GM21717 (cell line): Measurements from ENCODE around the gene LPO.

Source experiments
- ATAC-seq: cut with Tn5 transposase; IDR thresholded peaks from one replicate; pipeline ENCODE4 v1.9.1; 2021; ENCODE audit warnings: mild to moderate bottlenecking, moderate library complexity; ENCODE audit not compliant: unreplicated experiment

LPO gene

DNA sequence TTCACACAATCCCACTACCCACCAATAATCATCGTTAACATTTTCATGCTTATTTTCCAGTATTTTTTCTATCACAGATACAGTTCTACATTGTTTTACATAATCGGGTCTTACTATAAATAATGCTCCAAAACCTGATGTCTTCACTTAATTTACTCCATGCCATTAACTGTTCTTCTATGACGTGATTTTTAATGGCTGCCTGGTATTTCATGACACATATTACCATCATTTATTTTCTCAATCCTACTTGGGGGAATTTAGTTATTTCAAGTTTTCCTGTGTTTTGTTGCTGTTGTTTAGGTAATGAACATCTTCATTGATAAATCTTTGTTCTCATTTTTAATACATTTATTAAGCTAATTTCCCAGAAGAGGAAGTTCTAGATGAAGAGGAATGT is 14.7 kb downstream of the LPO start:
- no peak for ATAC-seq

DNA sequence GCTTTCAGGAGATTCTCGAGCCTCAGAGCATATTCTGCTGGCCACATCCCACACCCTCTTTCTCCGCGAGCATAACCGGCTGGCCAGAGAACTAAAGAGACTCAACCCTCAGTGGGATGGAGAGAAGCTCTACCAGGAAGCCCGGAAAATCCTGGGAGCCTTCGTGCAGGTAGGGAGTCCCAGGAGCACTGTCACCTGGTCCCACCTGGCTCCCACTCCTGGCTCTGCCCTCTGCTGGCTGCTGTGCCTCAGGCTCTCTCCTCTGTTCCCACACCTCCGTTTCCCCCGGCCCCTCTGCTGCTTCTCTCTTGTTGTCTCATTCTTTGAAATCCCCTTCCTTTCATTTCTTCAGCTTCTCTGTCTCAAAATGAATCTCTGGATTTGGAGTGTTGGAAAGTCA is 16.4 kb downstream of the LPO start:
- no peak for ATAC-seq

DNA sequence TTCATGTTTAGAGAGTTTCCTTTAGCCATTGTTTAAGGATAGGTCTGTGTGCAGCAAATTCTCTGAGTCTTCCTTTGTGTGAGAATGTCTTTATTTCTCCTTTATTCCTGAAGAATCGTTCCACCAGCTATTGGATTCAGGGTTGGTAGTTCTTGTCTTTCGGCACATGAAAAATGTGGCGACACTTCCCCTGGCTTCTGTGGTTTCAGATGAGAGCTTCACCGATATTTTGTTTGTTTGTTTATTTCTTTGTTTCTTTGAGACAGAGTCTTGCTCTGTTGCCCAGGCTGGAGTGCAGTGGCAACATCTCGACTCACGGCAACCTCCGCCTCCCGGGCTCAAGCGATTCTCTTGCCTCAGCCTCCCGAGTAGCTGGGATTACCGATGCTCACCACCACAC is 23.8 kb downstream of the LPO start:
- no peak for ATAC-seq

DNA sequence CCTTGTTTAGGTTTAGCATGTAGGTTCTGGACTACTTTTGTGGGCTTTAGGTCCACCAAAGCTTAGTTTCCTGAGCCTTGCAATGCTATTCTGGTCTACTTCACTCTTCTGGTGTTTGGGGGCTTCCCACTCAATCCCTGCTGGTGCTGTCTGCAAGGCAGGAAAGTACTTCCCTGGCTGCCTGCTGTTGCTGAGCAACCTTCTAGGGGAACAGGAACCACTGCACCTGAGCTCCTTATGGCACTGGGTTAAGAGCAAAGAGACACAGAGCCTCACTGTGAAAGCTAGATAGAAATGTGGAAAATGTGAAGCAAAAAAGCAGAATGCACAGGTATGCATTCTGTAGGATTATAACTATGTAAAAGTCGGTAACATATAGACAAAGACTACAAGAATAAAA is 25.4 kb downstream of the LPO start:
- ATAC-seq: no peak

DNA sequence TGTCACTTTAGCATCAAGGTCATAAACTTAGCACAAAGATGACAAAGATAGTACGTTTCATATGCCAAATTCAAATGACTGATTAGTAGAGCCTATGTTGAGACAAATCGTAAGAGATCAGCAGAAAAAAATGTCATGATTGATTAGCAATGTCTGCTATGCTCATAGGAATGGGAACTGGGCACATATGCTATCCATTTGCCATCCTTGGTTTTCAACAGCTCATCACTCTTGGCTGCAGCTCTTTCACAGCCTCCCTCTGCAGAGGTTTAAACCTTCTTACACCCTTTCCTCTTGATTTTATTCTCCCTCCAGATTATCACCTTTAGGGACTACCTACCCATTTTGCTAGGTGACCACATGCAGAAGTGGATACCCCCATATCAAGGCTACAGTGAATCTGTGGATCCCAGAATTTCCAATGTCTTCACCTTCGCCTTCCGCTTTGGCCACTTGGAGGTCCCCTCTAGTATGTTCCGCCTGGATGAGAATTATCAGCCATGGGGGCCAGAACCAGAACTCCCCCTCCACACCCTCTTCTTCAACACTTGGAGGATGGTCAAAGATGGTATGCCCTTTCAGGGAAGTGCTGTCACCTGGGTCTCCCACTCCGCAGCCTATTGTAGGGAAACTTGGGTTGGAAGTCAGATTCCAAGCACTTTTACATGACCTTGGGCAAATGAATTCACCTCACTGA is 26.2 kb downstream of the LPO start:
- ATAC-seq: no peak

DNA sequence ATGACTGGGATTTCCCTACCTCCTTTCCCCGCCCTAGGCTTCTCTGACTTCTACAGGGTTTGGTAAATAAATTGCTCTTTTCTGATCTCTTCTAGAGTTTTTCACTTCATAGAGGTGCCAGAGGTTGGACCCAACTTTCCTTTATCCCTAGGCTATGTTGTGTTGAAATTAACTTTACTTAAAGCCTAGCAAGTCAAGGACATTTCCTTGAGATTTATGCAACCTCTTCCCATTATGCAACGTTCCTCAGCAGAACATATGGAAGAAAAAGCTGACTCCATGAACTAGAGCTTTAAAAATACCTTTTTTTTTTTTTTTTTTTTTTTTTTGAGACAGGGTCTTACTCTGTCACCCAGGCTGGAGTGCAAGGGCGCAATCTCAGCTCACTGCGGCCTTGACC is 26.9 kb downstream of the LPO start:
- ATAC-seq: no peak

DNA sequence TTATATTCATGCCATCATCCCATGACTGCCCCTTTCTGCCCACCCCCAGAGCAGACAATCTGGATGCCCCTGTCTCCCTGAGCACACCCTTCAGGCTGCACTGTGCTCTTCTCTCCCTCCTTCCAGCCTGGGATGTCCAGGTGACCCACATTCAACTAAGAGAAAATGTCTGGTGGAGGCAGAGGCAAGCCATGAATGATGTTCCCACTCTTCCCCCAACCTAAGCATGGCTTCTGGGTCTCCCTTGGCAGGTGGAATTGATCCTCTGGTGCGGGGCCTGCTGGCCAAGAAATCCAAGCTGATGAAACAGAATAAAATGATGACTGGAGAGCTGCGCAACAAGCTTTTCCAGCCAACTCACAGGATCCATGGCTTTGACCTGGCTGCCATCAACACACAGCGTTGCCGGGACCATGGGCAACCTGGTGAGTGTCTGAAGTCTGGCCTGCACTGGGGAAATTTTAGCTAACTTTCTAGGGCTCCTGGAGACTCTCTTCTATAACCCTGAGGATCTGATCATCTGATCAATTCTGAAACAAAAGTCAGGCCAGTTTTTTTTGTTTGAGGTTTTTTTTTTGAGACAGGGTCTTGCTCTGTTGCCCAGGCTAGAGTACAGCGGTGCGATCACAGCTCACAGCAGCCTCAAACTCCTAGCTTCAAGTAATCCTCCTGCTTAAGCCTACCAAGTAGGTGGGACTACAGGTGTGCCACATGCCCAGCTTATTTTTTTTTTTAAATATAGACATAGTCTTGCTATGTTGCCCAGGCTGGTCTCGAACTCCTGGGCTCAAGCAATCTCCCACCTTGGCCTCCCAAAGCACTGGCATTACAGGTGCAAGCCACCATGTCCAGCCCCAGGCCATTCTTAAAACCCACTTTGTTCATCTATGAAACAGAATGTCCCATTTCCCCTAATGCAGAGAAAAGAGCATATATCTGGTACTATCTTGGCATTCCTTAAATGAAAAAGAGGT is 27.8 kb downstream of the LPO start:
- no peak for ATAC-seq

DNA sequence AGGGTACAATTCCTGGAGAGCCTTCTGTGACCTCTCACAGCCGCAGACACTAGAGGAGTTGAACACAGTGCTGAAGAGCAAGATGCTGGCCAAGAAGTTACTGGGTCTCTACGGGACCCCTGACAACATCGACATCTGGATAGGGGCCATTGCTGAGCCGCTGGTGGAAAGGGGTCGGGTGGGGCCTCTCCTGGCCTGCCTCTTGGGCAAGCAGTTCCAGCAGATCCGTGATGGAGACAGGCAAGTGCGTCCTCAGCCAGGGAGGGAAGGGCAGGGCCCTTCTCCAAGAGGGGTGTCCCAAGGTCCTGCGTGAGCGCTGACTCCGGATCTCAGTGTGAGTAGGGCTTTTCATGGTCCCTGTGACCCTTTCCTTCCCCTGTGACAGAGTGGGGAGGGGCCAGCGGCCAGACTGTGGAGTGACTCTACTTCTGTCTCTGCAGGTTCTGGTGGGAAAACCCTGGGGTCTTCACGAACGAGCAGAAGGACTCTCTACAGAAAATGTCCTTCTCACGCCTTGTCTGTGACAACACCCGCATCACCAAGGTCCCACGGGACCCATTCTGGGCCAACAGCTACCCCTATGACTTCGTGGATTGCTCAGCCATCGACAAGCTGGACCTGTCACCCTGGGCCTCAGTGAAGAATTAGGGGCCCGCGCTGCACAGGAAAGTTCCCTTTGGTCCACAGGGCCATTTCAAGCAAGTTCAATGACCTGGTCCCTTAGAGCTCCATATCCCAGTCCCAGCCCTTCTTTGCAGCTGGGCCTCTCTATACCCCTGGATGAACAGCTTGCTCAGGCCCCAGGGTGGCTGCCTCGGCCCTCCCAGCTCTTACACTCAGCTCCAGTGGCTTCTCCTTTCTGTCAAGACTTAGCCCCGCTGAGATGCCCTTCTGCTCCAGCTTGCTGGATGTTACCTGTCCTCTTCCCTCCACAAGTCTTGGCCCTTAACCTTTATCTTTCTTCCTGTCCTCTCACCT is 29.3 kb downstream of the LPO start:
- ATAC-seq: no peak

DNA sequence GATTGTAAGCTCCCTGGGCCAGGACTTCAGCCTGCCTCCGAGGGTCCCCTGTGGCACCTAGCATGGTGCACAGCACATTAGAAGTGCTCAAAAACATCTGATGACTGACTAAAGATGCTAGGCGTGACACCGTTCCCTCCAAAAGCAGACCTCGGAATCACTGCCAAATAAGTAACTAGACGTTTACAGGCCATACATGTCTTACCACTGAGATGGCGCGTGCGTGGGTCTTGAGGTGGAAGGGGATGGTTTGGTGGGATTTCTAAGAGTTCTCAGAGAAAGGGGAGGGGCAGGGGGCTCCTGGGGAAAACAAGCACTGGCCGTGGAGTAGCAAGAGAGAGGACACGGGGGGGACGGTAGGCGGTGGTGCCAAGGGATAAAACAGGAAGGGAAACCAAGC is 29.9 kb downstream of the LPO start:
- ATAC-seq: no peak

DNA sequence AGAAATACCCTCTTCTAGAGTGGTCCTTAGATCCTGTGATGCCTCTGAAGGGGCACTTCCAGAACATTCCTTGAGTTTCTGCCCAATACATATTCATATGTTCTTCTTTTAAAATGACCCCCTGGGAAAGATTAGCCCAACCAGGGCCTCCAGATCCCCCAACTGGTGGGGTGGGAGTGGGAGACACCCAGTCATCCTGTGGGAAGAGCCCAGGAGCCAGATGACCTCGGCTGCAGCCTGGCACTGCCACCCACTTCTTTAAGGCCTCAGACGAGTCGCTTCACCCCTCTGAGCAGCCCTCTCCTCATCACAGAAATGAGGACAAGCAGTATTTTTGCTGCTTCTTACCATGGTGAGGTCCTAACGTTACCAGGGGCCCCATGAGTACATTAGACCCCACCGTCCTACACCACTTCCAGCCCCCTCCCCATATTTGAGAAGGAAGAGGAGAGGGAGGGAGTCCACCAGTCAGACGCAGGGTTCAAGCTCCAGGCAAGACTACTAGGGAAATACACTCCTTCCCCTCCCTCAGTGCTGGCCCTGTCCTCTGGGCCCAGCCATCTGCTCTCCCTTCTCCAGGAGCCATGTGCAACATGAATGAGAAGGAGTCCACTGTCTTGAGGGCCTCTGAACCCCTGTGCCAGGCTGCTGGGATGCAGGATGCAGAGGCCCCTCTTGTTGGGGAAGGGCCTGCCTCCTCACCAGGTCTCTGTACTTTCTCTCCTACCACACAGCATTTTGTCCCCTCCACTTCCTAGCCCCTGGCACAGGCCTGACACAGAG is 30.6 kb downstream of the LPO start:
- ATAC-seq: no peak

DNA sequence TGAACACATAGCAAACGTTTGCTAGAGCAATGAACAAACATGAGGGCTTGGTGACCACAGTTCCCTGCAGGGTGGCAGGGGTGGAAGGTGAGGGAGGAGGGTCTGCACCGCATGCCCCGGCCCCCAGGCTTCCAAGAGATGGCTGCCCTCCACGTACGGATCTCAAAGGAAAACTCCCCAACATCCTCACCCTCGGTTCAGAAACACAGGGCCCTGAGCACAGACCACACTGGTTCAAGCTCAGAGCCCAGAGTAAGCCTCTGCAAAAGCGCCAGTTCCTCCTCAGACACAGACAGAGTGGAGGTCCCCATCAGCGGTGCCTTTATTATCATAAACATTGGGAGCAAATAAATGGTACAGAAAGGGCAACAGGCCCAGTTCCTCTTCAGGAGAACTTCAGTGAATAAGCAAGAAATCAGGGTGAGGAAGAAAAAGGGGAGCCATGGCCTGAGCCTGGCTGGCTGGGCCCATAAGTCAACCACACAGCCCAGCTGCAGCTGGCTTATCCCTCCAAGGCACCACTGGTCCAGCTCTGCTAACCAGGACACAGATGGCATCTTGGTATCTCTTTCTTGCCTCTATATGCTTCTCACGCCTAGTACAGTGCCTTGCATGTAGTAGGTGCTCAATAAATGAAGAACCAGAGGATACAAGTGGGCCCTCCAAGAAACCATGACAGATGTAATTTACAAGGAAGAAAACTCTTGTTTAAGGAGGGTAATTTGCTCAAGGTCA is 31.3 kb downstream of the LPO start:
- ATAC-seq: no peak

DNA sequence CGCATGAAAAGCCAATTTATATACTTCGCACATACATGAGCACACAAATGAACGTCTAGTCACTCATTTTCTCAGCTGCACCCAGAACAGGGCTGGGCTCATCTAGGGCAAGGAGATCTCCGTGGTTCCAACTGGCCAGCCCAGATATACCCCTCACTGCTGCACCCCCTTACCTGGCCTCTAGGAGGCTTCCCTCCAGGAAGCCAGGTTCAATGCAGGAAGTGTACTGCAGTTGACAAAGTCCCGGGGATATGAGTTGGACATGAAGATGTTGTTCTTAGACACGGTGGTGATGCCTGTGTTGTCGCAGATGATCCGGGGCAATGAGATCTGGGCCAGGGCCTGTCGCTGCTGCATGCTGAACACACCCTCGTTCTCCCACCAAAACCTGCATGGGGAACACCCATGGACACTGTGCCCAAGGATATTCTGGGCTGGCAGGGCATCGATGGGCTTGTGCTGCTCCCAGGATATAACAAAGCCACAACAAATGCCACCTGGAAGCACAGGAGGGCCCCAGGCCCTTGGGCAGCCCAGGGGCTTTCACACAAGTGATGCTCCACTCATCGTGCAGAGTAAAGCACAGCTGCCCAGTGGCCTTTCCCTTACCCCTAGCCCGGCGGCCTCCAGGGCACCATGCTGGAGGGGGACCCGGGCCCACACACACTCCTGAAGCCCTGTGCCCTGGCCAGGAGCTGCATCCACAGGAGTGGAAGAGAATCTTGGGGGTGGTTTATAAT is 32.3 kb downstream of the LPO start:
- ATAC-seq: no peak

DNA sequence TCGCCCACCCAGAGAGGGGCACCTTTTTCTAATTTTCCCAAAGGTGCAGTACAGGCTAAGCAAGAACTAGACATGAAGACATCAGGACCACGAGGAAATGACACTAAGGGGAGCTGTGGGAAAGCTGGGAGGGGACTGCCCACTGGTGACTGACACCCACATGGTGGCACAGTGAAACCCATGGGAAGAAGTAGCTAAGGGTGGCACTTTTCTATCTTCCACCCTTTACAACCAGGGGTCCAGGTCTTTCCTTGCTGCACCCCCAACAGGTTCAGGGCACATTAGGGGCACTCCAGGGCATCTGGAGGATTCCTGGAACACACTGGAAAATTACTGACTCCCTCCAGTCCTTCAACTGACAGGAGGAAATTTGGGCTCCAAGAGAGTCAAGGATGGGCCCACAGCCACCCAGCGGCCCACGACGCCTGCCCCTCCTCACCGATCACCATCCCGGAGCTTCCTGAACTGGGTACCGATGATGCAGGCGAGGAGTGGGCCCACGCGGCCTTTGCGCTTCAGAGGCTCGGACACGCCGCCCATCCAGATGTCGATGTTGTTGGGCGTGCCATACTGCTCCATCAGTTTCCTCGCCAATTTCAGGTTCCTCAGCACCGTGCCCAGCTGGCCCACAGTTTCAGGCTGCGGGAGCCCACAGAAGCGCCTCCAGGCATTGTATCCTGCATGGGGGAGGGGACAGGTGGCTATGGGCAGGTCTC is 33.0 kb downstream of the LPO start:
- ATAC-seq: no peak

DNA sequence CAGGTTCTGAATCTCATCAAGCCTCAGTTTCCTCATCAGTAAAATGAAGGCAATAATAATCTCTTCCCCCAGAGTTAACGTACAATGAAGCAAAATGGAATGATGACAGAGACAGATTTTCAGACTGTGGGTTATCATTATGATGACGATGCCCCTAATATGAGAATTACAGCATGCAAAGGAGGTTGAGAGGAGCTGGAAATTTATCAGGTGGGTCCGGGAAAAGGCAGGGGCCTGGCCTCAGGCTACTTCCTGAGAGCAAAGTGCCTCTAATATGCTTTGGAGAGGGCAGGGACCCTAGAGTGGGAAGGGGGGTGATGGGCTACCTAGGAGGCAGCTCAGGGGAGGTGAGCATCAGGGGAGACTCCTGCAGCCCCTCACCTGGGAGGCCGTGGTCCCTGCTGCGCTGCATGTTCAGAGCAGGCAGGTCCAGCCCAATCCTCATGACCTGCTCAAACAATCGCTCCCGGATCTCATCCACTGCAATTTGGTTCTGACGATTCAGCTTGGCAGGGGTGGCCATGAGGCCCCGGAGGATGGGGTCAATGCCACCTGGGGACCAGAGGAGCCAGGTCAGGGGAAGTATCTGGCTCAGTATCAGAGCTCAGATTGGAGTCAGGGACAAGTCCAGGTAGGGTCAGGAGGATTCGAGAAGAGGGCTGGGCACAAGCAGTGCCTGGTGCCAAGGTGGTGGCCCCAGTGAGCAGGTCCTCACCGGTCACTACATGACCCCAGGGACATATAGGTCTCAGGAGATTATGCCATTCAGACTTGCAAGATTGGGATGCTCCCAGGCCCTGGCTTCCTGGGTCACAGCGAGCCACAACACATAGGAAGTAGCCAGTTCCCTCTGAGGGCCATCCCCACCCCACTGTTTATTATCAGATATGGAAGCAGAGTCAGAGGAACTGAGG is 34.2 kb downstream of the LPO start:
- ATAC-seq: no peak

DNA sequence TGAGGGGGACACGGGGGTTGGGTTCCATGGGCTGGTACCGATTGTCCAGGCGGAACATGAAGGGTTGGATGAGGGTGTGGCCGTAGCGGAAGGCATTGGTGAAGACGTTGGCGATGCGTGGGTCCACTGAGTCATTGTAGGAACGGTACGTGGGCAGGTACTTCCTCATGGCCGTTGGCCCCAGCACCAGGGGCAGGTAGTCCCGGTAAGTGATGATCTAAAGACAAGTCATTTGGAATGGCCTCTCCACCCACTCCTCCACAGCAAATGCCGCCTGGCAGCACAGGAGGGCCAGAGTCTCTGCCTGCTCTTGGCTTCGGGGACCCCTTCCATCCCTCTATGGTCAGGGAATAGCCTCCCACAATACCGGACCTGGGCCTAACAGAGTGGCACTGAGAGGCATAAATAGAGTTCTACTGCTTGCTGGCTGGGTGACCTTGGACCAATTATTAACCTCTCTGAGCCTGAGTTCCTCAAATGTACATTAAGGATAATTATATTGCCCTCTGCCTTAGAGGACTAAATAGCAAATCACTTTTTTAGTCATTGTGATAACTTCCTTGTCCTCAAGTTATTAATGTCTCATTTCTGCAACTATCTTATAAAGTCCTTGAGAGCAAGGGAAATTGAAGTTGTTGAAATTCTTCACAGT is 35.2 kb downstream of the LPO start:
- ATAC-seq: no peak

DNA sequence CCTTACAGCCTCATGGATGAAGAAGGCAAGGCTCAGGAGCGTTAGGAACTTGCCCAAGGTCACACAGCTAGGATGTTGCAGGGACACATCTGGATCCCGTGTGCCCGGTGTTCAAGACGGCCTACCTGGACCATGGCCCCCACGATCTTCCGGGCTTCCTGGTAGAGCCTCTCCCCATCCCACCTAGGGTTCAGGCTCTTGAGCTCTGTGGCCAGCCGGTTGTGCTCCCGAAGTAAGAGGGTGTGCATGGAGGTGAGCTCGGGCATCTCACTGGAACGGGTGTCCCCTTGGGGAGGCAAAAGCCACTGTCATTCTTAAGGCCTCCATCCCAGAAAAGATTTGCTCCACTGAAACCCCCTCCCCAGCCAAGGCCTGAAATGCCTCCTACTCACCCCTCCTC is 37.0 kb downstream of the LPO start:
- no peak for ATAC-seq

DNA sequence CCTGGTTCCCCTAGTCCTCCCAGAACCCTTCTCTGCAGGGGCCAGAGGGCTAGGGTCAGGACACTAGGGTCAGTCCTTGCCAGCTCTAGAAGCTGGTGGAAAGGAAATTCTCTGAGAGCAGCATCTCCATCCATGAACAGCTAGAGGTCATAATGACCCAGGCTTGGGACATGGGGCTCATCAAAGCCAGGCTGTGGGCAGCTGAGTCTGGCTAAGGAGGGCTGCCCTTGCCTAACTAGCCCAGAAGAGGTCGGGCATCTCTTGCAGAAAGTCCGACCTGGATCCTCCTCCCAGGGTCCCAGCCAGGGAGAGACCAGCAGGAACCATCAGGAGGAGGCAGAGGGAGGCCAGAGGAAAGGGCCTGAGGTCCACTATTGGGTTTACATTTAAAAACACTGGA is 38.0 kb downstream of the LPO start:
- no peak for ATAC-seq
